ENCODE data around the gene CDCA7L.
"Not testable (repeated sequence)": the region's sequence is repeated elsewhere in the genome, so short reads cannot be mapped to it uniquely, and the experiment has no call there.

CDCA7L gene

DNA sequence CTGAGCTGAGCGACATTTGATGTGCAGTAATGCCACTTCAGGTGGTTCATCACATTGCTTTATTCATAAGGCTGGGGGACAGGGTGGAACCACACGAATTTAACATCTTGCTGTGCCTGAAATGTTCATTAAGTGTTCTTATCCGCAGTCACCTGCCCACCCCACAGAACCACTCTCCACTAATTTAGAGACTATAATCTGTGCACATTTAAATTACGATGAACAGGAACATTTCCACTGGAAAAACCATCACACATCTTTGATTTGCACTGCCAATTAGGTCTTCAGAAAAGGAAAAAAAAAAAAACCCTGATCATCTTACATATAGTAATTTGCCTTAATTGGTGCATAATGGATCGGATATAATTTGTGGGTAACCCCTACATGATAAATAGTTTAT is 2.3 kb downstream of the CDCA7L start:
- DNase-seq, result no peak

DNA sequence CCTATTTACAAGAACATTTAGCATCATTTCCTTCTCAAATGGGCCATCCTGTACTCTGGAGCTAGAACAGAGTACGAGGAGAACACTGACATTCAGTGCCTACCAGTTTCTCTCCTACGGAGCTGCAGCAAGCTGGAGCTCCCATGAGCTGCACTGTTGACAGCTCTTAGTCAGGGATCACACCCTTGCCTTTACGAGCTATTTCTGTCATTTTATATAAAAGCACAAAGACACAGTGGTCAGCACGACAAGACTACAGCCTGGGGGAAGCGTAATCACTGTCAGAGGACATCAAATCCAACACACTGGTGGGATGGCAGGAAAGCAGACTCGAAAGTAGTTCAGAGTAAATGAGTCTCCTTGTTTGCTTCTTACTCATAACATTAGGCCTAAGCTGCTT is 2.7 kb downstream of the CDCA7L start:
- peak; percentile 65 for DNase-seq

DNA sequence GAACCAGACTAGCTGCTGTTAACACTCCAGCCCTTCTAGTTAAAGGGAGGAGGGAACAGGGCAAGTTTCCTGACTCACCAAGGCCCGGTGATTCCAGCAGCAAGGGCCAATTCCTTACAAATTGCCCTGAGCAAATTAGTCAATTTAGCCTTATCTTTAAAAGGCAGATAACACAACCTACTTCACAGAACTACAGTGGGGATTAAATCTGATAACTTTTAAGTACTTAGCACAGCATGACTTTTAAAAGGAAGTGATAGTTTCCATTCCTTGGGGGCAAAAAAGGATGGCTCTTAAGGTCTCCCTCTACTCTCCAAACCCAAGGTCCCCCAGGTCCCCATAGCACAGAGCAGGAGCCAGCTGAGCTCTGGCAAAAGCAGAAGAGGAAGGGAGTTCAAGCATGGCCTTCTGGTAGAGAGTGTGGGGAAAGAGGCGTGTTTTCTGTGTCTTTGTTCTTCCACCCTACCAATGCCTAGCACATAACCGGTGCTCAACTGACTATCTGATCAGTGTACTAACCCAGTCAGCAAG is 4.0 kb downstream of the CDCA7L start:
- DNase-seq, result peak; percentile 89

DNA sequence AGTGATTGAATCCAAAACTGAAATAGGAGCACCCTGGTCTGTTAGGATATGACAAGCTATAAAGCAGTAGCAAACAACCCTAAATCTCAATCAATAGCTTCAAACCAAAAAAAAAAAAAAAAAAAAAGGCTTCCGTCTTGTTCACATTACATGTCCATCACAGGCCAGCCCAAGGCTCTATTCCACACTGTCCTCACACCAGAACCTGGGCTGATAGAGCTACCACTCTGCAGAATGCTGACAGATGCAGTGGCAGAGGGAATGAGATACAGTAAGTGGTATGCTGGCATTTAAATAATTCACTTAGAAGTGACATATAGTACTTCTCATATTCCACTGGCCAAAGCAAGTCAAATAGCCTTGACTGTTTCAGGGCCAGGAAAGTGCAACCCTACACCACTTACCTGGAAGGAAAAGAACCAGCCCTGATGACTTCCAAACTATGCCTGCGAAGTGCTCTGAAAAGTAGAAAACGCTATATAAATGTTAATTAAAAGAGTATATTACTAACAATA is 5.8 kb downstream of the CDCA7L start:
- no peak for DNase-seq

DNA sequence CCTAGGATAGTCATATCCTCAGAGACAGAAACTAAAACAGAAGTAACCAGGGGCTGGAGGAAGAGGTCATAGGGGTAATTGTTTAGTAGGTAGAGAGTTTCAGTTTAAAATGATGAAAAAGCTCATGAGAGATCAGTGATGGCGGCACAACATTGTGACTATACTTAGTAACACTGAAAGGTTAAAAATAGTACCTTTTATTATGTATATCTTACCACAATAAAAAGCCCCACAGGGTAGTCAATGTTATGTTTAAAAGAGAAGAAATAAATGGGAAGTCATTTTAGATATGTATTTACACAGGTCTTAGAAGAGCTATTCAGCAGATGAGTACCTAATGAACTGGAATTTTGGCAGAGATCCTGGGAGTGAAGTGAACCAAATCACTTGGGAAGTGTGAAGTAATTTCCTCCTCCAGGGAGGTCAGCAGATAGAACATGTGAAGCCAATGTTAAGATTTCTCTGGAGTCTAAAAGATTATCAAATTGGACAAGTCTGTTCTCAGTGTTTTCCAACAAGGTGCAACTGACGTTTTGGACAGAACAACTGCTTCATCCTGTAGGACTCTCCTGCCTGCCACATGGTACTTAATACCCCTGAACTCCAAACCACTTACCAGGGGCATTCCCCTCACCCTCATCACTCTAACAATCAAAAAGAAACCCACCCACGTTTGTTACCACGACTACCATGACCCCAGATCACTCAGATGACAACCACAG is 6.4 kb downstream of the CDCA7L start:
- DNase-seq, result no peak

DNA sequence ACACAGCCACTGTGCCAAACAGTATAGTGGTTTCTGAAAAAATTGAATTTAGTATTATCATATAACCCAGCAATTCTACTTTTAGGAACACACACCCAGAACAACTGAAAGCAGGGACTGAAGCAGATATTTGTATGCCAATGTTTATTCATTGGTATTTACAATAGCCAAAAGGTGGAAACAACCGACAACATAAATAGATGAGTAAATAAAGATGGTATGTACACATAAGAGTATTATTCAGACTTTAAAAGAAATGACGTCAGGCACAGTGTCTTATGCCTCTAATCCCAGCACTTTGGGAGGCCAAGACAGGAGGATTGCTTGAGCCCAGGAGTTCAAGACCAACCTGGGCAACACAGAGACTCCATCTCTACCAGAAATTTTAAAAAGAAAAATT is 7.2 kb downstream of the CDCA7L start:
- no peak for DNase-seq

DNA sequence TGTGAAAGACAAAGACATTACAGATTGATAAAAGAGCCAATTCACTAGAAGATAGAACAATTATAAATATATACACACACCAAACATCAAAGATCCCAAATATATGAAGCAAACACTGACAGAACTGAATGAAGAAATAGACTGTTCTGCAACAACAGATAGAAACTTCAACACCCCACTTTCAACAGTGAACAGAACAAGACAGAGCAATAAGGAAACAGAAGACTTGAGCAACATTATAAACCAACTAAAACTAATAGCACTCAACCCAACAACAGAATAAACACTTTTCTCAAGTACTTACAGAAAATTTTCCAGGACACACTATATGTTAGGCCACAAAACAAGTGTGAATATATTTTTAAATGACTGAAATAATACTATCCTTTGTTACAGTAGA is 10.9 kb downstream of the CDCA7L start:
- DNase-seq, result no peak

DNA sequence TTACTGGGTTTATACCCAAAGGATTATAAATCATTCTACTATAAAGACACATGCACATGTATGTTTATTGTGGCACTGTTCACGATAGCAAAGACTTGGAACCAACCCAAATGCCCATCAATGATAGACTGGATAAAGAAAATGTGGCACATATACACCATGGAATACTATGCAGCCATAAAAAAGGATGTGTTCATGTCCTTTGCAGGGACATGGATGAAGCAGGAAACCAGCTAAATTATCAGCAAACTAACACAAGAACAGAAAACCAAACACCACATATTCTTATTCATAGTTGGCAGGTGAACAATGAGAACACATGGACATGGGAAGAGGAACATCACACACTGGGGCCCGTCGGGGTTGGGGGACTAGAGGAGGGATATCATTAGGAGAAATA is 12.4 kb downstream of the CDCA7L start:
- not testable (repeated sequence) for DNase-seq

DNA sequence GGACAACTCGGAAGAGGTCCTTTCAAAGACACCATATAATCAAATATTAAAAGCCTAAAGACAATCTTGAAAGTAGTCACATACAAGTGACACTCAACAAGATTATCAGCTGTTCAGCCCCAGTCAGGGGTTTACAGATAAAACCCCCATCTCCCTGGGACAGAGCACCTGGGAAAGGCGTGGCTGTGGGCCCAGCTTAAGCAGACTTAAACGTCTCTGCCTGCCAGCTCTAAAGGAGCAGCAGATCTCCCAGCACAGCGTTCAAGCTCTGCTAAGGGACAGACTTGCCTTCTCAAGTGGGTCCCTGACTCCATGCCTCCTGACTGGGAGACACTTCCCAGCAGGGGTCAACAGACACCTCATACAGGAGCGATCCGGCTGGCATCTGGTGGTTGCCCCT is 18.0 kb downstream of the CDCA7L start:
- DNase-seq, result no peak

DNA sequence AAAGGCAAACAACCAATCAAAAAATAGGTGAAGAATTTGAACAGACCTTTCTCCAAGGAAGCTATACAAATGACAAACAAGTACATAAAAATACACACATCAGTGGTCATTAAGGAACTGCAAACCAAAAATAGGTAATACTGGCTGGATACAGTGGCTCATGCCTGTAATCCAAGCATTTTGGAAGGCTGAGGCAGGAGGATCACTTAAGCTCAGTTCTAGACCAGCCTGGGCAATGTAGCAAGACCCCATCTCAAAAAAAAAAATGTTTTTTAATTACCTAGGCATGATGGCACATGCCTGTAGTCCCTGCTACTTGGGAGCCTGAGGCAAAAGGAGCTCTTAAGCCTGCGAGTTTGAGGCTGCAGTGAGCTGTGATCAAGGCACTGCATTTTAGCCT is 19.3 kb downstream of the CDCA7L start:
- no peak for DNase-seq

DNA sequence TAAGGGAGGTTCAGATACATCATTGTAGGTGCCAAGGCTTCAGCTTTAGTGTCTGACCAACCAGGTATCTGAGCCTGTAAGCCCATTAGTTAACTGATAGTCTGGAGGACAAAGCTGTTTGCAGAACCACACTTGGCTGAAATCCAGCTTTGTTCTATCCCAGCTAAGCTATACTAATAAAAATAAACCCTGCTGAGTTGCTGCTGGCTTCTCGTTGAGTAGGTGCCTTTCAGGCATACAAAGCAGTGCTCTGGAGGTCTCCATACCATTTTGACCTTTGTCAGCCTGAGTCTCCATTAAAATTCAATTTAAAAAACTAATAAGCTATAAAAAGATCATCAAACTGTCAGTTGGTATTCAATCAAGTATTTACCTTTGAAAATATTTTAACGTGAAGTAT is 22.0 kb downstream of the CDCA7L start:
- no peak for DNase-seq

DNA sequence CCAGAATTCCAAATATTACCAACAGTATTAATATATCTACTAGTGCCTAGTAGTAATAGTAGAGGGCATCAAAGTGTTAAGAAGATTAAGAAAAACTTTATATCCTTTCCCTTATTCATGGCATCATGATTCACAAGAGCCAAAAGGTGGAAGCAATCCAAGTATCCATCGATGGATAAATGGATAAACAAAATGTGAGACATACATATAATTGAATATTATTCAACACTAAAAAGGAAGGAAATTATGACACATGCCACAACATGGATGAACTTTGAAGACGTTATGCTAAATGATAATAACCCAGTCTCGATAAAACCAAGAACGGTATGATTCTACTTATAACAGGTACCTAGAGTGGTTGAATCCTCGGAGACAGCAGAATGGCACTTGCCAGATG is 23.1 kb downstream of the CDCA7L start:
- DNase-seq, result no peak

DNA sequence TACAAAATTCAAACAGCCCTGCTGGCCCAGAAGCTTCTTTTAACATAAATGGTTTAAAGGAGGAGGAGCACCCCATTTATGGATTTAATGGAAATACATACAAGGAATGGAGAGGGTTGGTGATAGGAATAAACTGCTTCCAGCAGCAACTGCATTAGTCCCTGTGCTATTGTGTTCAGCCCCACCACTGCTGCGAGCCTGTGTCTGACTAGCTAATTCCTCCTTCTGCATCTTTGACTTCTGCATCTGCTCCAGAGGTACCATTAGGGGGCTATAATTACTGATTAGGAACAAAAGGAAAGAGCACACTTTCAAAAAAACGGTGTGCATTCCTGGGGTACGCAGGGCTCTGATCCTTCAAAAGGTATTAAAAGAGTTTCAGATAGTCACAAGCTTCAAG is 24.8 kb downstream of the CDCA7L start:
- DNase-seq, result no peak

DNA sequence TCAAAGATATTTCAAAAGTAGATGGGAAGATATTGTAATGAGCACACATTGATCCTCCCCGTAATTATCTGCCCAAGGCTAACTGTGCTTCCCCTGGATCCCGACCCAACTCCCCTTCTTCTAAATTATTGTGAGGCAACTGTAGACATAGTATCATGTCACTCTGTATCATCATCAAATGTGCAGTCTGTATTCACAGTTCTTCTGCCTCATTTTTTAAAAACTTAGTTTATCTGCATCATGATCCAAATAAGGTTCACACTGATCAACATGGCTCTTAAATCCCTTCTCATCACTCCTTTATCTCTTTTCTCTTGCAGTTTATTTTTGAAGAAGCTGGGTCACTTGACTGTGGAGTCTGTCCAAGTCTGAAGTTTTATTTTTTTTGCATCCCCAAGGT is 27.5 kb downstream of the CDCA7L start:
- DNase-seq, result no peak

DNA sequence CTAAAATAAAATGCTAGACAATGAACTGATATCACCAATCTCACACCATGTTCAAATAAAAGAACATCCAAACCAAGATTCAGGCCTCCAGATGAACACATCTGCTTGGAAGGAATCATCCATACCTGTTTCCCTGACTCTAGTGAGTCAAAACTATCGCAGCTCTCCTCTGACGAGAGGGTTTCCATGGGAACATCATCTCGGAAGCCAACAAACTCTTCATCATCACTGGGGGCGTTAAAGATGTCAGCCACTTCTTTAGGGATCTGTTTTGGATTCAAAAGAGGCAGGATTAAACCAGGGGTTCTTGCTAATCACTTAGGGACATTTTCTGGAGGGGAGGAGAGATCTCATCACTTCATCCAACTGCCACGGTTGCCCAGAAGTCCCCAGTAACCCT is 29.1 kb downstream of the CDCA7L start:
- DNase-seq, result no peak

DNA sequence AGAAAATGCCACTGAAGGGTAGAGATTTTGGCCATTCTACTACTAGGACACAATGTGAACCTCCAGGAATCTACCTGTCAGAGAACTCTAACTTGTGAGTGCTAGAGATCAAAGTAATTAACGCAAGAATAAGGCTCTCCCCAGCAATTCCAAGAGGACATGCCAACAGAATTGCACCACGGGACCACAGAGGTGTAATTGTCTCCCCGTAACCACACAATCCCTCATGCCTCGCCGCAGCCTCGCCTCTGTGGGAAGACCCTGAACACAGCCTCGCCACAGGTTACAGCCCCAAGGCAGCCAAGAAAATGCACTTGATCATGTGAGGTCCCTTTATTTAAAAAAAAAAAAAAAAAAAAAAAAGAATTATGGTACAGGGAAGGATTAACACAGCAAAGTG is 29.5 kb downstream of the CDCA7L start:
- peak; percentile 73 for DNase-seq

DNA sequence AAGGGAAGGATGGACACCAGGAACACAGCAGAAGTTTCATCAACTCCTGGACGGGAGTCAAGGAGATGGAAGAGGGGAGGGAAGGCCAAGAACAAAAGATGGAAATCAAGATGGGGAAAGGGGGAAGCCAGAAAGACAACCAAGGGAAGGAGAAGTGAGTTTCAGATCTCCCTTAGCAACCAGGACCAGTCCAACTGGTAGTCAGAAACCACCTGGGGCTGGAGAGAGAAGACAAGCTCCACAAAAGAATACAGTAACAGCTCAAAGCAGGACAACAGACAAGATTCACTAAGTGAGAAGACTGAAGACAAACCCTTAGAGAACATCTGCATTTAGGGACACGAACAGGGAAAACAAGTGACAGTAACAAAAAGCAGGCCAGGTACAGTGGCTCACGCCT is 30.6 kb downstream of the CDCA7L start:
- no peak for DNase-seq

DNA sequence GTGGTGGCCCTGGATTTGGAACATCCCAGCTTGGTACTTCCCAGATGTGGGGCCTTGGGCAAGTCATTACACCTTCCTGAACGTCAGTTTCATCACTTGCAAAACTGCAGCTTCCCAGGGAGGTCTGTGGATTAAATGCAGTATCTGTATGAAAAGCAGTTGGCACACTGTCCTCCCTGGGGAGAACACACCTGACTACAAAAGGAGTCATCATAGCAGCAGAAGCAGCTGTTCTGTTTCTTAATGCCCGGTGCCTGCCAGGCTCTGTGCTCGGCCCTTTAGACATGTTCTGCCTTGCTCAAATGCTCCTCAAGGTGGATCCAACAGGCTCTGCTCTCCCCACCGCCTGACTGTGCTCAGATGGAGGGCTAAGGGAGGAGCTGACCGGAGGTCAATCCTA is 31.0 kb downstream of the CDCA7L start:
- no peak for DNase-seq

DNA sequence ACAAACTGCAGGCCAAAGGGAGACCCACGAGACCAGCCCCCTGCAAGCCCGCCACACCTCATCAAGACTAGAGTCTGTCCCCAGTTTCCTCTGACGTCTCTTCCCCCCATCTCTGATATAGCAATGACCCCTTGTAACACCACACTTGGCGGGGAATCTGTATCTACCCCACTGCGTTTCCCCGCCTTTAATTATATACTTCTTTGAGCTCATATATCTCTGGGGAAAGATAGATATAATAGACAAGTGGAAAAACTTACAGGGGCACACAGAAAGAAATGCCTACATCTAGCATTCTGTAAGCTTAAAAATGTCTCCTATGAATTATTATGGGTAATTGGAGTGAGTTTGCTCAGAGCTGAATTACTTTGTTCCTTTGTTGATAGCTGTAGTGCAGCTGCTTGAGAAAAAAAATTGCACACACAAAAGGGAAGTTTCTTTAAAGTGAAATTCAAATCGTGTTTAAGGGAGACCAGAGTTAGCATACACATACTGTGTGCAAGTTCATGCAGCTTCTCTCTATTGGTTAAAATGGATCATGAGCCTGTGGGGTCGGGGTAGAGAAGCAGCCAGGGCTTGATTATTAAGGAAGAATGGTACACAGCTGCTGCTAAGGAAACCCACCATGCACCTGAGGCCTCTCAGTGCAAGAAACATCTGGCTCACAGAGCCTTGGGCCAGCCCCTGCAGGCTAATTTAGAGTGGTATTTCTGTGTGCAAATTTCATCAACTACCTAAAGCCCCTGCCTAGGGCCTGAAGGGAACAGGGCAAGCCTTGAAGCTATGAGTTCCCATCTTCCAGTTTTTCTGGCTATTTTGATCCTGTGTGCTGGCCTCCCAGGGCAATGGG is 32.5 kb downstream of the CDCA7L start:
- no peak for DNase-seq

DNA sequence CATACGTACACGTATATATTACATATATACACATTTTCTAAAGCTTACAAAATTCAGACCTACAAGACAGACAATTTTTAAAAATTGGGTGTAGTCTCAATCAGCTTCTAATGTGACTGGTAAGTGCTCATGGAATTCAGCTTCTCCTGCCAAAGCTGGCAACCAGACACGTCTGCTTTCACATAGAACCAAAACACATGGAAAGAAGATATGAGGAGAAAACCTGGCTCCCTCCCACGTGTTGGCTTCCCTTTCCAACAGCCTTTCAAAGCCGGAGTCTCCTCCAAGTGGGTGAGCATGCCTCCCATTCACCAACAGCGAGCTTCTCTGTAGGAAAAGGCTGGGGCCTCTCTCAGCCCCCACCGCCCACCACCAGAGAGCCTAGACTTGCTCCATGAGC is 33.4 kb downstream of the CDCA7L start:
- no peak for DNase-seq

DNA sequence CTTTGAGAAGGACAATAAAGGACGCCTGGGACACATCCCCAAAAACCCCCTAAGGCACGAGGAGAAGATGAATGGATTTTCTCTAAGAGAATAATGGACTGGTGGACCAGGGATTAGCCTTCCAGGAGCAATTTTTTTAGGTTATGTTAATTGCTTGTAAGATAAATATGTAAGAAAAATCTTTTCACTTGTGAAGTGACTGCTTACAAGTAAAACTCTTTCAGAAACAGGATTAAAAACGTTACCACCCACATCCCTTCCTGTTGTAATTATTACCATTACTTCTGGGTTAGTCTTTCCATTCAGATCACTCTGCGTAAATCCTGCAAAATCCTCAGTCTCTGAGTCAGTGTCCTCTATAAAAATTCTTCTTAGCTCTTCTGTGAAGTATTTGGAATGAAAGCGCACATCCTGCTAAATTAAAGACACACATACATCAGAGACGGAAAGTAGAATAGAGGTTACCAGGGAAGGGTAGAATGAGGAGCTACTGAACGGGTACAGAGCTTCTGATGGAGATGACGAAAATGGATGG is 34.3 kb downstream of the CDCA7L start:
- no peak for DNase-seq

DNA sequence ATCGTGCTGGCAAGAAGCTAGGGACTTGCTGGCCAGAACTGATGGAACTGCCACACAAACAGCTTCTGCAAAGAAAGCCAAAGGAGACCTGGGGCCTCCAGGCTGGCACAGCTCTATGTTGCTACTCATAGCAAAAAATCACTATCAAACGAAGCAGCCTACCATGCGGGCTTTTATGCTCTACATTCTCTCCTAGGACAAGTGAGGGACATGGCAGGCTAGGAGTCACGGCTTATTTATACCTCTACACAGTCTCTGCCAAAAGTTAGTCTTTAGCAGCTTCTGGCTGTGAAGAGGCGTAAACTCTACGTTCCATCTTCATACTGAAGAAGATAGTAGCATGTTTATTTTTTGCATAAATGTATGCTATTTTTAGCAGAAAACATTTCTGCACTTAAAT is 35.4 kb downstream of the CDCA7L start:
- no peak for DNase-seq

DNA sequence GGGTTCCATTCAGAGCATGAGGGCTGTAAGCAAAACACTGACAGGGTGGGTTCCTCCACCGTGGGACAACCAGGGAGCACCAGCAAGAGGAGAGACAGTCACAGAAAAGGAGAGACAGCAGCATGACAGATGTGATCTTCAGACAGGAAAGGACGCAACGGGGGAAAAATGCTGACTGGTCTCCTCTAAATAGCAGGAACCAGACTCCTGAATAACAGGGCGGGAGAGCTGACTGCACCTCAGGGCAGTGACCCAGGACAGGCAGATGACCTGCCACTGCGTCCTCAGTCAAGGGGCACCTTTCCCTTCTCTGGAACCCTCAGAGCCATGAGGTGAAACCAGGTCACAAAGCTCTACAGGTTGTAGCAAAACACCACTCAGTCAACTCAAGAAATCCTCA is 37.0 kb downstream of the CDCA7L start:
- DNase-seq, result no peak

All from islet precursor cell (in vitro differentiated cells).